Testis (tissue), 3 donors: ENCODE data around the gene ZNF574. TPM values are rescaled to one million over a fixed set of nuclear protein-coding genes. Genes with fewer than 3 reads are reported as not detected.

ENCODE experiments used
- DNase-seq: peaks from one replicate; pipeline ENCODE4 v3.0.0-alpha.2; 2019
- H3K27ac ChIP-seq, 2 donors: fragments of 200-600 bp; sonication (generic); one replicate each; pipeline ENCODE4 v1.5.1; 2019
- H3K27me3 ChIP-seq: fragments of 200-600 bp; sonication (generic); one replicate; pipeline ENCODE4 v1.5.1; 2019
- H3K36me3 ChIP-seq: fragments of 200-600 bp; sonication (generic); one replicate; pipeline ENCODE4 v1.5.1; 2017; ENCODE audit warnings: low read depth; ENCODE audit errors: missing control alignments
- H3K4me1 ChIP-seq: fragments of 200-600 bp; sonication (generic); one replicate; pipeline ENCODE4 v1.5.1; 2019
- H3K4me3 ChIP-seq, 2 donors: fragments of 200-600 bp; sonication (generic); one replicate each; pipeline ENCODE4 v1.5.1; 2017 to 2019
- H3K9me3 ChIP-seq: fragments of 200-600 bp; sonication (generic); one replicate; pipeline ENCODE4 v1.5.1; 2017
- CTCF ChIP-seq, 3 experiments: fragments of 450-650 bp in 2 of 3; fragments of 200-600 bp in 1 of 3; sonication (generic) in 1 of 3; IDR thresholded peaks; one replicate each; pipeline ENCODE4 v1.5.1; 2016 to 2019; ENCODE audit warnings: antibody characterized with exemption in 3 of 3, mild to moderate bottlenecking in 2 of 3, moderate library complexity in 1 of 3
- POLR2A ChIP-seq: fragments of 450-650 bp; IDR thresholded peaks from one replicate; pipeline ENCODE4 v1.6.1; 2017; ENCODE audit warnings: antibody characterized with exemption, mild to moderate bottlenecking, moderate library complexity
- WGBS, 2 donors: methylation state at CpG; one replicate each; pipeline ENCODE4 v1.1.5; 2018; 5-methylcytosine and 5-hydroxymethylcytosine counted together
- intact Hi-C: fragments of 100-400 bp; cut with DNase I; formaldehyde crosslinking; loops from one replicate; pipeline ENCODE4 v1.15.1; 2023; ENCODE audit warnings: low total_unique reads
- polyA plus RNA-seq: library from polyadenylated mRNA; stranded (reverse); fragments of 350-450 nt; fragmentation: Illumina TruSeq; extraction: RNeasy Lipid Tissue Mini Kit (QIAGEN cat#74804); gene quantifications from one replicate; pipeline ENCODE4 v1.2.3, GENCODE V29; 2014; ENCODE audit warnings: low read depth, low replicate concordance; ENCODE audit not compliant: insufficient read depth
- total RNA-seq, 2 donors: library from RNA; depleted of rRNA; stranded (reverse); fragments of >200 nt; gene quantifications; one replicate each; pipeline ENCODE4 v1.2.3, GENCODE V29; 2016

ZNF574 gene
- total and polyA plus RNA-seq, 3 donors from 2014 or later = 47.4 to 64.8 (median 63.2) TPM

DNA sequence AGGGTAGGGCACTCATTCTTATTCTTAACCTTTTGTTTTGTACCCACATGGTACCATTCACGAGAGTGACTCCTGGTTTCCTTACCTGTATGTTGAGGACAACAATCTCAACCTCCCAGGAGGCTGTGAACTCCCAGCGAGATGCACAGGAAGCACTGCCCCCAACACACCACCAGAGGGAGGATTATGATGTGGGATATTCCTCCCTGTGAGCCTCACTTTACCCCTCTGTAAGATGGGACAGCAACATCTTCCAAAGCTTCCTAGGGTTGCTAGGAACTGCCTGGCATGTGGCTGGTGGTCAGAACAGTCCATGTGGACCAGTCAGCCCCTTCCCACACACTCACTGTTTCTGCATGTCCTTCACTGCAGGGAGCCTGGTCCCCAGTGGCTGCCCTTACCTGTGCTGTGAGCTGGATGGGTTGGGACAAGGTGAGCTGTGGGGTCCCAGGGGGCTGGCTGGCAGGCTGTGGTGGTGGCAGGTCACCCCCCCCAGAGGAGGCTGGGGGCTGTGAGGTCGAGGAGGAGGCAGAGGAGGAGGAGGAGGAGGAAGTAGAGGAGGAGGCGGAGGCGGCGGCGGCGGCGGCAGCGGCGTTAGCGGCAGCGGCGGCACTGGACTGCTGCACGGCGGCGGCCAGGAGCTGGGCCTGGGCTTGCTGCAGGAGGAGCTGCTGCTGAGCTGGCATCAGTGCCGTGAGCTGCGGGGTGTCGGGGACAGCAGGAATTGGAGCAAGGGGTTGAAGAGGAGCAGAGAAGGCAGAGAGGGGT lies 40.5 kb downstream of the ZNF574 start:
- Histone ChIP-seq H3K4me3 (no peak overlapping the region), H3K36me3 (no peaks in the 10 kb centered on the region), H3K27ac (no peak overlapping the region), H3K4me1 (no peaks in the 10 kb centered on the region), H3K9me3 (no peaks in the 10 kb centered on the region), H3K27me3 (no peaks in the 10 kb centered on the region)
- WGBS, 2 donors = 91 to 94% methylated on average over 20 of the region's 20 CpGs
- TF ChIP-seq CTCF (IDR thresholded peaks at IDR 0.05) (no peak), POLR2A (no peak)
- DNase-seq = no peak
- intact Hi-C loops = no loop called here

GRCh38 chr19:42117076-42117475 lies 41.1 kb downstream of the ZNF574 start:
- Histone ChIP-seq H3K27ac (no peak overlapping the region), H3K9me3 (no peaks in the 10 kb centered on the region), H3K4me3 (no peak overlapping the region), H3K4me1 (no peaks in the 10 kb centered on the region), H3K27me3 (no peaks in the 10 kb centered on the region), H3K36me3 (no peaks in the 10 kb centered on the region)
- no peak for DNase-seq
- no peak for TF ChIP-seq POLR2A
- TF ChIP-seq CTCF (IDR thresholded peaks at IDR 0.05) = no peak
- intact Hi-C loops = no loop called here
- 88 to 91% methylated on average over 5 to 6 of the region's 6 CpGs for WGBS, 2 donors

GRCh38 chr19:42120276-42120980 lies 44.5 kb downstream of the ZNF574 start:
- Histone ChIP-seq H3K27ac (no peak overlapping the region), H3K36me3 (no peaks in the 10 kb centered on the region), H3K4me1 (no peaks in the 10 kb centered on the region), H3K9me3 (no peaks in the 10 kb centered on the region), H3K4me3 (no peak overlapping the region), H3K27me3 (no peaks in the 10 kb centered on the region)
- no peak for DNase-seq
- WGBS, 2 donors = 92 to 93% methylated on average over 10 of the region's 10 CpGs
- TF ChIP-seq POLR2A (no peak), CTCF (IDR thresholded peaks at IDR 0.05) (no peak)
- intact Hi-C loops = no loop called here

GRCh38 chr19:42121036-42121621 lies 45.2 kb downstream of the ZNF574 start:
- Histone ChIP-seq H3K27ac (no peak overlapping the region), H3K9me3 (no peaks in the 10 kb centered on the region), H3K36me3 (no peaks in the 10 kb centered on the region), H3K27me3 (no peaks in the 10 kb centered on the region), H3K4me3 (no peak overlapping the region), H3K4me1 (no peaks in the 10 kb centered on the region)
- TF ChIP-seq POLR2A = no peak
- no peak for TF ChIP-seq CTCF (IDR thresholded peaks at IDR 0.05)
- WGBS, 2 donors = 60 to 67% methylated on average over 5 of the region's 5 CpGs
- no peak for DNase-seq
- intact Hi-C loops = no loop called here
